ENCODE results near the gene PSMB4. TPM values are rescaled to one million over a fixed set of nuclear protein-coding genes. Genes with fewer than 3 reads are reported as not detected.
"Not testable (repeated sequence)": the region's sequence is repeated elsewhere in the genome, so short reads cannot be mapped to it uniquely, and the experiment has no call there.

Gene PSMB4
- total RNA-seq, result 100 to 1,000 TPM; 641 to 690 (median 678) TPM

DNA sequence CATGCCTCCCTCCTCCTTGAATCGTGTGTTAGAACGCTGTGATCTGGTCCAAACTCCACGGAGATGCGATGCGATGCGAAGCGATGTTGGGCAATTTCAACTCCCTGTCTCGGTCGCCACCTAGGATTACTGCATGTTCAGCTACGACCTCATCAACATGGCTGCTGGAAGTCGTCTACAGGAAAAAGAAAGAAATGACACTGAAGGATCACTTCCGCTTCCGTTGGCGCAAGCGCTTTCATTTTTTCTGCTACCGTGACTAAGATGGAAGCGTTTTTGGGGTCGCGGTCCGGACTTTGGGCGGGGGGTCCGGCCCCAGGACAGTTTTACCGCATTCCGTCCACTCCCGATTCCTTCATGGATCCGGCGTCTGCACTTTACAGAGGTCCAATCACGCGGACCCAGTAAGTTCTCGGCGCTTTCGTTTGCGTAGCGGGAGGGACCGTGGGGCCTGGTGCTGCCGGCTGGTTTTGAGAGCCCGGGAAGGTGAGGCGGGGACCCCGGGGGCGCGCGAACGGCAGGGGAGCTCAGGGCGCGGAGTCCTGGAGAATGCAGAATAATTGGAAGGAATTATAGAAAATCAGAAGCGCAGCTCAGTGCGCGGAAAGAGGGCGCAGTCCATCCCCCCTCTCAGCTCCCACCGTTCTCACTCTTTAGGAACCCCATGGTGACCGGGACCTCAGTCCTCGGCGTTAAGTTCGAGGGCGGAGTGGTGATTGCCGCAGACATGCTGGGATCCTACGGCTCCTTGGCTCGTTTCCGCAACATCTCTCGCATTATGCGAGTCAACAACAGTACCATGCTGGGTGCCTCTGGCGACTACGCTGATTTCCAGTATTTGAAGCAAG, at the start of gene PSMB4:
Gene PSMB4 (plus strand): TSS at position 250 of the 848 bp plus-strand sequence. CDS start 15 bp downstream, at position 265.
- peaks cover 31% of the 10 kb centered on the region for H3K36me3 Mint-ChIP-seq (ENCODE audit: insufficient read depth)
- H3K27me3 Mint-ChIP-seq (ENCODE audit: low read depth), result no peaks in the 10 kb centered on the region
- peak; percentile 91 to 94 for ATAC-seq
- peak; percentile 67 for DNase-seq
- peaks cover 27% of the 10 kb centered on the region for H3K4me1 Mint-ChIP-seq (ENCODE audit: low read depth)
- peak within 1 kb of the TSS; percentile 97 for H3K4me3 Mint-ChIP-seq
- H3K9me3 Mint-ChIP-seq, result no peaks in the 10 kb centered on the region

DNA sequence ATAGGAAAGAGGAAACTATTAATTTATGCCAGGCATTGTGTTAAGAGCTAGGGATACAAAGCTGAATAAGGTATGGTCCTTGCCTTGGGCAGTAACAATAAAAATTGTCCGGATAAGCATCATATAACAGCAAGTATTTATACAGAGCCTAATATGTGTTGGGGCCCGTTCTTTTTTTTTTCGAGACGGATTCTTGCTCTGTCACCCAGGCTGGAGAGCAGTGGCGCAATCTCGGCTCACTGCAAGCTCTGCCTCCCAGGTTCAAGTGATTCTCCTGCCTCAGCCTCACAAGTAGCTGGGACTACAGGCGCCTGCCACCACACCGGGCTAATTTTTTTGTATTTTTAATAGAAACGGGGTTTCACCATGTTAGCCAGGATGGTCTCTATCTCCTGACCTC, 49.0 kb upstream of the PSMB4 start:
- not testable (repeated sequence) for ATAC-seq; H3K4me3 Mint-ChIP-seq; H3K27me3 Mint-ChIP-seq (ENCODE audit: low read depth); DNase-seq; H3K9me3 Mint-ChIP-seq; H3K36me3 Mint-ChIP-seq (ENCODE audit: insufficient read depth)
- H3K4me1 Mint-ChIP-seq (ENCODE audit: low read depth), result peaks cover 23% of the 10 kb centered on the region

DNA sequence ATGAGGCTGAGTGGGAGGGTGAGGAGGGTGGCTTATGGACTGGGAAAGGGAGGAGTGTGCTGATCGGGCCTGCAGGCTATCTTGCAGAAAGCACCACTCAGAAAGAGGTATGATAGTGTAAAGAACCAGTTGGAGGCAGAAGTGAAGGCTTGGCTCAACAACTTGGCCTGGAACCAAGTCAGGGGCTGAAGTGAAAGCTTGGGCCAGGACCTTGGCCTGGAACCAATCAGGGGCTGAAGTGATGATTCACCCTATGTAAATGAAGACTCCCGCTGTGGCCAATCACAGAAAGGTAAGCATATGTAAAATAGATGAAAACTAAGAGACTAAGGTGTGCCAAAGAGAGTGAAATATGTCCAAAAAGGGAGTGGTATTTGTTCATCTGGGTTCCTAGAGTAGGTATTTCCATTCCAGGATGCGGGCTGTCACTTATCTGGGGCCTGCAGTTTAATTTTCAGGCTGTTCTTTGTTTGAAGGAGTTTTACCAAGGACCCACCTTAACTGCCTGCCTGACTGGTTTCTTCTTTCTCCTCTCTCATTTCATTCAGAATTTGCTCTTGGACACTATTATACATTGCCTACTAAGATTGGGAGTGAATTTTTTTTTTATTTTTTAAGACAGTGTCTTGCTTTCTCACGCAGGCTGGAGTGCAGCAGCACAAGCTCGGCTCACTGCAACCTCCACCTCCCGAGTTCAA, 47.2 kb upstream of the PSMB4 start:
- Mint-ChIP-seq H3K9me3 (no peaks in the 10 kb centered on the region), H3K4me1 (ENCODE audit: low read depth) (peaks cover 10% of the 10 kb centered on the region), H3K4me3 (no peak overlapping the region), H3K36me3 (ENCODE audit: insufficient read depth) (no peaks in the 10 kb centered on the region), H3K27me3 (ENCODE audit: low read depth) (no peaks in the 10 kb centered on the region)
- DNase-seq (no peak), ATAC-seq (no peak)

- Mint-ChIP-seq H3K36me3 (ENCODE audit: insufficient read depth) (no peaks in the 10 kb centered on the region), H3K4me1 (ENCODE audit: low read depth) (no peaks in the 10 kb centered on the region), H3K4me3 (no peak overlapping the region), H3K27me3 (ENCODE audit: low read depth) (no peaks in the 10 kb centered on the region), H3K9me3 (peaks cover under 1% of the 10 kb centered on the region)
- DNase-seq (no peak), ATAC-seq (no peak)
Measured at GRCh38 chr1:151356696-151357095, 42.7 kb upstream of the PSMB4 start.

DNA sequence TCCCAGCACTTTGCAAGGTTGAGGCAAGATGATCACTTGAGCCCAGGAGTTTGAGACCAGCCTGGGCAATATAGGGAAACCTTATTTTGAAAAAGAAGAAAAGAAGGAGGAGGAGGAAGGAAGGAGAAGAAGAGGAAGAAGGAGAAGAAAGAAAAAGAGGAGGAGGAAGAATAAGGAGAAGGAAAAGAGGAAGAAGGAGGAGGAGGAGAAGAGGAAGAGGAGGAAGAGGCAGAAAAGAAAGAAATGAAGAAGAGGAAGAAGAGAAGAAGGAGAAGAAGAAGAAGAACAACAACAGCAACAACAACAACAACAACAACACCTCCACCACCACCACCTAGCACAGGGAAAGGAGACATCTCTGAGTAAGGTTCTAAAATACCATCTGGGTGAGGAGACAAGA, 37.5 kb upstream of the PSMB4 start:
- no peaks in the 10 kb centered on the region for H3K27me3 Mint-ChIP-seq (ENCODE audit: low read depth)
- H3K36me3 Mint-ChIP-seq (ENCODE audit: insufficient read depth), result no peaks in the 10 kb centered on the region
- no peaks in the 10 kb centered on the region for H3K4me1 Mint-ChIP-seq (ENCODE audit: low read depth)
- peaks cover 3% of the 10 kb centered on the region for H3K9me3 Mint-ChIP-seq
- no peak for DNase-seq
- ATAC-seq, result no peak
- H3K4me3 Mint-ChIP-seq, result no peak overlapping the region

DNA sequence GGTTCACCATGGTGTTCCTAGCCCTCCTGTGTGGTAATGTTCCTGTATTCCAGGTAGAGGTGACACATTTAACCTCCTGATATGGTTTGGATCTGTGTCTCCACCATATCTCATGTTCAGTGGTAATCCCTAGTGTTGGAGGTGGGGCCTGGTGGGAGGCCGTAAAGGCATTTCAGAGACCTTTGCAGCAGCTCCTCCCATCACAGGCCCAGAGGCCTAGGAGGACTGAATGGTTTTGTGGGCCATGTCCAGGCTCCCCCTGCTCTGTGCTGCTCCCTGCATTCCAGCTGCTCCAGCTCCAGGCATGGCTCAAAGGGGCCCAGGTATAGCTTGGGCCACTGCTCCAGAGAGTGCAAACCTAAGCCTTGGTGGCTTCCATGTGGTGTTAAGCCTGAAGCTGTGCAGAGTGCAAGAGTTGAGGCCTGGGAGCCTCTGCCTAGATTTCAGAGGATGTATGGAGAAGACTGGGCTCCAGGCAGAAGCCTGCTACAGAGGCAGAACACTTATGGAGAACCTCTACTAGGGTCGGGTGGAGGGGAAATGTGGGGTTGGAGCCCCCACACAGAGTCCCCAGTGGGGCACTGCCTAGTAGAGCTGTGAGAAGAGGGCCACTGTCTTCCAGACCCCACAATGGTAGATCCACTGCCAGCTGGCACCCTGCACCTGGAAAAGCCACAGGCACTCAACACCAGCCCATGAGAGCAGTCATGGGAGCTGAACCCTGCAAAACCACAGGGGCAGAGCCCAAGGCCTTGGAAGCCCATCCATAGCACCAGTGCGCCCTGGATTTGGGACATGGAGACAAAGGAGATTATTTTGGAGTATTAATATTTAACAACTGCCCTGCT, 36.8 kb upstream of the PSMB4 start:
- Mint-ChIP-seq H3K4me1 (ENCODE audit: low read depth) (no peaks in the 10 kb centered on the region), H3K27me3 (ENCODE audit: low read depth) (no peaks in the 10 kb centered on the region), H3K36me3 (ENCODE audit: insufficient read depth) (no peaks in the 10 kb centered on the region), H3K4me3 (no peak overlapping the region), H3K9me3 (peaks cover 3% of the 10 kb centered on the region)
- ATAC-seq, result no peak
- no peak for DNase-seq

DNA sequence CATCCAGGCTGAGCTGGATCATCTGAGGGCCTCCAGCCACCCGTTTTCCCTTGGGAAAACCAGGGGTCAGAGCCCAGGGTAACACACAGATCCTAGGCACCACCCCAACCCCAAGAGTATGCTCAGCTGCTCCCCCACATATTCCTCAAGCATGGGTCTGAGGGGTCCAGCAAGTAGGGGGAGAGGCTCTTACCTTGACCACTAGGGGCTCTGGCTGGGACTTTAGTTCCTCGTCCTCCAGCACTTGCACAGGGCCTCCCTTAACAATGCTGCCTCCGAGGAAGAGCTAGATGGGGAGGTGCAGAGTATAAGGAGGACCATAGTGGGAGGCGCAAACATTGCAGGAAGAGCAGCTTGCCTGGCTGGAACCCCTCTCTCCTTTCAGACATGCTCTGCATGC, 34.4 kb upstream of the PSMB4 start:
- no peak for ATAC-seq
- H3K9me3 Mint-ChIP-seq, result peaks cover 3% of the 10 kb centered on the region
- no peaks in the 10 kb centered on the region for H3K4me1 Mint-ChIP-seq (ENCODE audit: low read depth)
- H3K4me3 Mint-ChIP-seq, result no peak overlapping the region
- DNase-seq, result no peak
- H3K36me3 Mint-ChIP-seq (ENCODE audit: insufficient read depth), result no peaks in the 10 kb centered on the region
- no peaks in the 10 kb centered on the region for H3K27me3 Mint-ChIP-seq (ENCODE audit: low read depth)

GRCh38 chr1:151367658-151368392, 31.5 kb upstream of the PSMB4 start:
- Mint-ChIP-seq H3K36me3 (ENCODE audit: insufficient read depth) (no peaks in the 10 kb centered on the region), H3K4me3 (no peak overlapping the region), H3K27me3 (ENCODE audit: low read depth) (no peaks in the 10 kb centered on the region), H3K9me3 (no peaks in the 10 kb centered on the region), H3K4me1 (ENCODE audit: low read depth) (no peaks in the 10 kb centered on the region)
- DNase-seq, result no peak
- ATAC-seq, result no peak

GRCh38 chr1:151368393-151369301, 30.7 kb upstream of the PSMB4 start:
- Mint-ChIP-seq H3K4me1 (ENCODE audit: low read depth) (no peaks in the 10 kb centered on the region), H3K4me3 (no peak overlapping the region), H3K27me3 (ENCODE audit: low read depth) (no peaks in the 10 kb centered on the region), H3K36me3 (ENCODE audit: insufficient read depth) (no peaks in the 10 kb centered on the region), H3K9me3 (no peaks in the 10 kb centered on the region)
- no peak for DNase-seq
- no peak for ATAC-seq

DNA sequence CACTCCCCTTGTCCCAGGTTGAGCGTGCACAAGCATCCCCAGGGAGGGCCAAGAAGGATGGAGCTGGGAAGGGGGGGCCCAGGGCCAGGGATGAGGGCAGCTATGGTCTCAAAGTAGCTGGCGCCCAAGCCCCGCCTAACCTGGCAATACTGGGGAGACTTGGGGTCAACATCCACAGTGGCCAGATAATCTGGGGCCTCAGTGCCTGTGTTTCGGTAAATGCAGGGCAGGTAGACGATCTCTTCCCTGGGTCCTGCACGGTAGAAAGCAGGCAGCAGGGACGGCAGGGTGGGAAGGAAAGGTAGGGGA, 30.1 kb upstream of the PSMB4 start:
- Mint-ChIP-seq H3K4me3 (no peak overlapping the region), H3K9me3 (no peaks in the 10 kb centered on the region), H3K4me1 (ENCODE audit: low read depth) (no peaks in the 10 kb centered on the region), H3K36me3 (ENCODE audit: insufficient read depth) (no peaks in the 10 kb centered on the region), H3K27me3 (ENCODE audit: low read depth) (no peaks in the 10 kb centered on the region)
- ATAC-seq (no peak), DNase-seq (no peak)

DNA sequence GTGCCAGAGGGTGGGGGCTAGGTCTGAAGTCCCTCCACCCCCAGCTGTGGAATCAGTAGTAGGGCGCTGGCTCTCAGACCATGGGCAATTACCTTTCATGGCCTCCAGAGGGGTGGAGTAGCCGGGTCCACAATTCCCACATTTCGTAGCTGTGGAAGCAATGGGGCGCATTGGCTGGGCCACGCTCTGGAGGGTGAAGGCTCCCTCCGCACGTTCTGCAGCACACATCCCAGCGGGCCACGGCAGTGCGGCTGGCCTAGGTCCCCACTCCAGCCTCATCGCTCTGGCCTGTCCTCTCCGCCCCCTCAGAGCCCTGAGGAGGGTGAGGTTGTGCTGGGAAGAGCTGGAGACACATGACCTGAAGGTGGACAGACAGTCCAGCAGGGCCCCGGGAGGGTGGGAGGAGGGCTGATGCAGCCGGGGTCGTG, 29.7 kb upstream of the PSMB4 start:
- no peaks in the 10 kb centered on the region for H3K36me3 Mint-ChIP-seq (ENCODE audit: insufficient read depth)
- ATAC-seq, result no peak
- no peaks in the 10 kb centered on the region for H3K9me3 Mint-ChIP-seq
- H3K4me1 Mint-ChIP-seq (ENCODE audit: low read depth), result no peaks in the 10 kb centered on the region
- H3K4me3 Mint-ChIP-seq, result no peak overlapping the region
- DNase-seq, result no peak
- H3K27me3 Mint-ChIP-seq (ENCODE audit: low read depth), result no peaks in the 10 kb centered on the region

GRCh38 chr1:151370211-151370911, 29.0 kb upstream of the PSMB4 start:
- H3K27me3 Mint-ChIP-seq (ENCODE audit: low read depth), result peaks cover 4% of the 10 kb centered on the region
- no peak overlapping the region for H3K4me3 Mint-ChIP-seq
- no peaks in the 10 kb centered on the region for H3K4me1 Mint-ChIP-seq (ENCODE audit: low read depth)
- H3K36me3 Mint-ChIP-seq (ENCODE audit: insufficient read depth), result no peaks in the 10 kb centered on the region
- no peak for ATAC-seq
- H3K9me3 Mint-ChIP-seq, result no peaks in the 10 kb centered on the region
- no peak for DNase-seq
